HEK293 (cell line): ENCODE measurements around the gene PHLDB1.

ENCODE experiments used
- CTCF ChIA-PET: fragments of 350-600 bp; formaldehyde crosslinking; extraction: SDS; loops from one replicate; lab custom pipeline; 2021; ENCODE audit warnings: antibody characterized with exemption; lab: Yijun Ruan, JAX
- POLR2A ChIA-PET: fragments of 300-600 bp; formaldehyde crosslinking; extraction: SDS; loops from one replicate; lab custom pipeline; 2020; ENCODE audit warnings: antibody characterized with exemption, inconsistent platforms; lab: Yijun Ruan, JAX
- H3K27ac ChIP-seq: fragments of 200-500 bp; sonication (Bioruptor generic); 2 replicates; pipeline ENCODE4 v1.5.1; 2014; ENCODE audit warnings: low read depth, low read length, control low read depth, inconsistent platforms; ENCODE audit errors: extremely low read depth
- H3K36me3 ChIP-seq, 2 experiments: fragments of 200-500 bp in 1 of 2; sonication (Bioruptor generic) in 1 of 2; 1 replicate in 1 of 2; 2 replicates in 1 of 2; pipeline ENCODE4 v1.5.1; 2014 to 2017; ENCODE audit warnings: inconsistent platforms in 2 of 2, low read length in 2 of 2; ENCODE audit not compliant: control insufficient read depth in 2 of 2, insufficient read depth in 1 of 2
- H3K4me1 ChIP-seq: fragments of 200-500 bp; sonication (Bioruptor generic); 2 replicates; pipeline ENCODE4 v1.5.1; 2014; ENCODE audit warnings: mild to moderate bottlenecking, low read length, inconsistent platforms; ENCODE audit not compliant: control insufficient read depth, insufficient read depth
- H3K4me3 ChIP-seq: 2 replicates; pipeline ENCODE4 v1.5.1; 2011; ENCODE audit warnings: low read depth, mild to moderate bottlenecking, control low read depth, low read length, moderate library complexity
- H3K9me3 ChIP-seq: fragments of 200-500 bp; sonication (Bioruptor generic); 2 replicates; pipeline ENCODE4 v1.5.1; 2014; ENCODE audit warnings: low read depth, low read length, inconsistent platforms; ENCODE audit not compliant: control insufficient read depth, insufficient read depth
- AEBP2 ChIP-seq: fragments of 450-650 bp; formaldehyde crosslinking; IDR thresholded peaks from 2 replicates; pipeline ENCODE4 v1.5.1; 2016; ENCODE audit warnings: missing biosample characterization, missing genetic modification characterization, borderline replicate concordance
- HOXD13 ChIP-seq: sonication (generic); formaldehyde crosslinking; IDR thresholded peaks from 2 replicates; pipeline ENCODE4 v1.8.0; 2022; ENCODE audit warnings: missing genetic modification reagents, borderline replicate concordance
- SCRT1 ChIP-seq: fragments of 450-650 bp; formaldehyde crosslinking; IDR thresholded peaks from 2 replicates; pipeline ENCODE4 v1.5.1; 2016; ENCODE audit warnings: missing biosample characterization, missing genetic modification characterization, borderline replicate concordance
- TSHZ1 ChIP-seq: fragments of 450-650 bp; formaldehyde crosslinking; IDR thresholded peaks from 2 replicates; pipeline ENCODE4 v1.5.1; 2016; ENCODE audit warnings: missing biosample characterization, missing genetic modification characterization, borderline replicate concordance
- ZBTB21 ChIP-seq: fragments of 450-650 bp; formaldehyde crosslinking; IDR thresholded peaks from 2 replicates; pipeline ENCODE4 v1.5.1; 2017; ENCODE audit warnings: missing biosample characterization, missing genetic modification characterization
- ZNF121 ChIP-seq: fragments of 450-650 bp; formaldehyde crosslinking; IDR thresholded peaks from 2 replicates; pipeline ENCODE4 v1.5.1; 2016; ENCODE audit warnings: missing biosample characterization, missing genetic modification characterization
- ZNF16 ChIP-seq: fragments of 450-650 bp; formaldehyde crosslinking; IDR thresholded peaks from 2 replicates; pipeline ENCODE4 v1.5.1; 2016; ENCODE audit warnings: low read depth, missing biosample characterization, missing genetic modification characterization
- ZNF214 ChIP-seq: fragments of 450-650 bp; formaldehyde crosslinking; IDR thresholded peaks from 2 replicates; pipeline ENCODE4 v1.5.1; 2017; ENCODE audit warnings: missing biosample characterization, mild to moderate bottlenecking, missing genetic modification characterization, borderline replicate concordance
- ZNF221 ChIP-seq: fragments of 450-650 bp; formaldehyde crosslinking; IDR thresholded peaks from 2 replicates; pipeline ENCODE4 v1.5.1; 2017; ENCODE audit warnings: missing biosample characterization, missing genetic modification characterization, borderline replicate concordance
- ZNF366 ChIP-seq: fragments of 450-650 bp; formaldehyde crosslinking; conservative IDR thresholded peaks from 2 replicates; pipeline ENCODE4 v1.5.1; 2016; ENCODE audit warnings: missing biosample characterization, missing genetic modification characterization
- ZNF394 ChIP-seq: fragments of 450-650 bp; formaldehyde crosslinking; IDR thresholded peaks from 2 replicates; pipeline ENCODE4 v1.5.1; 2016; ENCODE audit warnings: missing biosample characterization, missing genetic modification characterization, mild to moderate bottlenecking, moderate library complexity, borderline replicate concordance
- ZNF610 ChIP-seq: fragments of 450-650 bp; formaldehyde crosslinking; IDR thresholded peaks from 2 replicates; pipeline ENCODE4 v1.5.1; 2016; ENCODE audit warnings: missing biosample characterization, missing genetic modification characterization, borderline replicate concordance
- ZNF785 ChIP-seq: fragments of 450-650 bp; formaldehyde crosslinking; IDR thresholded peaks from 2 replicates; pipeline ENCODE4 v1.5.1; 2016; ENCODE audit warnings: missing biosample characterization, missing genetic modification characterization
- ZNF837 ChIP-seq: fragments of 450-650 bp; formaldehyde crosslinking; IDR thresholded peaks from 2 replicates; pipeline ENCODE4 v1.5.1; 2016; ENCODE audit warnings: missing biosample characterization, missing genetic modification characterization
- ZNF843 ChIP-seq: fragments of 450-650 bp; formaldehyde crosslinking; IDR thresholded peaks from 2 replicates; pipeline ENCODE4 v1.5.1; 2016; ENCODE audit warnings: missing biosample characterization, missing genetic modification characterization
- ZSCAN16 ChIP-seq: fragments of 450-650 bp; formaldehyde crosslinking; IDR thresholded peaks from 2 replicates; pipeline ENCODE4 v1.5.1; 2016; ENCODE audit warnings: missing biosample characterization, missing genetic modification characterization
- ZXDB ChIP-seq: fragments of 450-650 bp; formaldehyde crosslinking; IDR thresholded peaks from 2 replicates; pipeline ENCODE4 v1.5.1; 2016; ENCODE audit warnings: missing biosample characterization, missing genetic modification characterization
- TF ChIP-seq, protein P1 (sequence below): fragments of 450-650 bp; formaldehyde crosslinking; IDR thresholded peaks from 2 replicates; pipeline ENCODE4 v1.5.1; 2017; ENCODE audit warnings: missing biosample characterization, missing genetic modification characterization
- TF ChIP-seq, protein P2 (sequence below): fragments of 450-650 bp; formaldehyde crosslinking; IDR thresholded peaks from 2 replicates; pipeline ENCODE4 v1.5.1; 2017; ENCODE audit warnings: missing biosample characterization, mild to moderate bottlenecking, missing genetic modification characterization, moderate library complexity

PHLDB1 gene

GRCh38 chr11:118612378-118612777 is 5.0 kb downstream of the PHLDB1 start:
- Histone ChIP-seq H3K9me3 (no peaks in the 10 kb centered on the region), H3K36me3 (peaks cover 0 to 19% of the 10 kb centered on the region in 2 experiments; a peak in 1 of 3 replicates), H3K4me3 (no peak overlapping the region), H3K27ac (no peak overlapping the region), H3K4me1 (no peaks in the 10 kb centered on the region)
- ChIA-PET CTCF (interaction anchor here (0.6 to 4.3 kb wide), 10 partner anchors 10 to 77 kb away, joined by 3 to 31 read pairs (median 5); no protein-coding TSS in a partner anchor), POLR2A (interaction anchor here (0.5 to 2.1 kb wide), 3 partner anchors 9 to 473 kb away, joined by 4 to 9 read pairs (median 6); partner anchors contain the start of gene ARCN1)
- no peak for TF ChIP-seq TSHZ1
- TF ChIP-seq ZXDB (tag by site-specific recombination), result no peak
- TF ChIP-seq ZBTB21 (tag by site-specific recombination), result no peak
- no peak for TF ChIP-seq ZNF16 (tag by site-specific recombination)
- no peak for TF ChIP-seq ZNF610 (tag by site-specific recombination)
- no peak for TF ChIP-seq ZSCAN16 (tag by site-specific recombination)
- TF ChIP-seq HOXD13 (CRISPR knock-in tag), result no peak
- TF ChIP-seq SCRT1 (tag by site-specific recombination), result no peak
- TF ChIP-seq ZNF221 (tag by site-specific recombination), result no peak
- TF ChIP-seq ZNF214 (tag by site-specific recombination), result no peak
- TF ChIP-seq ZNF843 (tag by site-specific recombination), result no peak
- TF ChIP-seq, protein P1, sequence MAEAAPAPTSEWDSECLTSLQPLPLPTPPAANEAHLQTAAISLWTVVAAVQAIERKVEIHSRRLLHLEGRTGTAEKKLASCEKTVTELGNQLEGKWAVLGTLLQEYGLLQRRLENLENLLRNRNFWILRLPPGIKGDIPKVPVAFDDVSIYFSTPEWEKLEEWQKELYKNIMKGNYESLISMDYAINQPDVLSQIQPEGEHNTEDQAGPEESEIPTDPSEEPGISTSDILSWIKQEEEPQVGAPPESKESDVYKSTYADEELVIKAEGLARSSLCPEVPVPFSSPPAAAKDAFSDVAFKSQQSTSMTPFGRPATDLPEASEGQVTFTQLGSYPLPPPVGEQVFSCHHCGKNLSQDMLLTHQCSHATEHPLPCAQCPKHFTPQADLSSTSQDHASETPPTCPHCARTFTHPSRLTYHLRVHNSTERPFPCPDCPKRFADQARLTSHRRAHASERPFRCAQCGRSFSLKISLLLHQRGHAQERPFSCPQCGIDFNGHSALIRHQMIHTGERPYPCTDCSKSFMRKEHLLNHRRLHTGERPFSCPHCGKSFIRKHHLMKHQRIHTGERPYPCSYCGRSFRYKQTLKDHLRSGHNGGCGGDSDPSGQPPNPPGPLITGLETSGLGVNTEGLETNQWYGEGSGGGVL (tag by site-specific recombination), result no peak
- no peak for TF ChIP-seq ZNF366 (tag by site-specific recombination)
- no peak for TF ChIP-seq ZNF837
- TF ChIP-seq, protein P2, sequence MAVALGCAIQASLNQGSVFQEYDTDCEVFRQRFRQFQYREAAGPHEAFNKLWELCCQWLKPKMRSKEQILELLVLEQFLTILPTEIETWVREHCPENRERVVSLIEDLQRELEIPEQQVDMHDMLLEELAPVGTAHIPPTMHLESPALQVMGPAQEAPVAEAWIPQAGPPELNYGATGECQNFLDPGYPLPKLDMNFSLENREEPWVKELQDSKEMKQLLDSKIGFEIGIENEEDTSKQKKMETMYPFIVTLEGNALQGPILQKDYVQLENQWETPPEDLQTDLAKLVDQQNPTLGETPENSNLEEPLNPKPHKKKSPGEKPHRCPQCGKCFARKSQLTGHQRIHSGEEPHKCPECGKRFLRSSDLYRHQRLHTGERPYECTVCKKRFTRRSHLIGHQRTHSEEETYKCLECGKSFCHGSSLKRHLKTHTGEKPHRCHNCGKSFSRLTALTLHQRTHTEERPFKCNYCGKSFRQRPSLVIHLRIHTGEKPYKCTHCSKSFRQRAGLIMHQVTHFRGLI (tag by site-specific recombination), result no peak
- TF ChIP-seq ZNF785 (tag by site-specific recombination), result no peak
- no peak for TF ChIP-seq ZNF121
- TF ChIP-seq ZNF394 (tag by site-specific recombination), result no peak
- TF ChIP-seq AEBP2 (tag by site-specific recombination), result no peak
